DND-41 (cell line): ENCODE results near the gene VAV2.

ENCODE experiments used
- CTCF ChIP-seq: IDR thresholded peaks from 2 replicates; pipeline ENCODE4 v1.5.1; 2012; ENCODE audit warnings: borderline replicate concordance, low read length, moderate library complexity, mild to moderate bottlenecking; ENCODE audit not compliant: poor library complexity, severe bottlenecking; ENCODE audit errors: extremely low read depth
- EZH2 ChIP-seq: IDR thresholded peaks from 3 replicates; pipeline ENCODE4 v1.6.1; 2012; ENCODE audit warnings: borderline replicate concordance, low read depth, mild to moderate bottlenecking, moderate library complexity, low read length, inconsistent platforms; ENCODE audit not compliant: severe bottlenecking

GRCh38 chr9:133781828-133782135 is 210.3 kb downstream of the VAV2 start:
- TF ChIP-seq CTCF (no peak), EZH2 (no peak)
